ENCODE measurements around the gene ZFYVE19. TPM values are rescaled to one million over a fixed set of nuclear protein-coding genes. Genes with fewer than 3 reads are reported as not detected.
A peak's percentile ranks its signal among the peaks of the same experiment; 100 is the strongest.

Gene ZFYVE19
- total RNA-seq (2014; rRNA removed; shearing (Covaris generic)), result 9.6 and 14.6 TPM in 2 replicates
- 85.6 and 93.3 TPM in 2 replicates for polyA plus RNA-seq (2014; cell fraction: nucleus; rRNA removed)

GRCh38 chr15:40807028-40807887 lies at the start of gene ZFYVE19, which contains the start of gene DNAJC17:
Gene ZFYVE19 (plus strand): TSS chr15:40807089. CDS start chr15:40807590, 501 bp downstream.
Gene DNAJC17 (minus strand): TSS chr15:40807473. CDS start chr15:40807446, 27 bp downstream.
- peak; percentile 97 for DNase-seq (ENCODE audit: extremely low read depth, low read depth)

GRCh38 chr15:40759961-40760360 lies 46.9 kb upstream of the ZFYVE19 start:
- no peak for DNase-seq (ENCODE audit: extremely low read depth, low read depth)

- DNase-seq (ENCODE audit: extremely low read depth, low read depth), result no peak
These were observed 43.7 kb upstream of the ZFYVE19 start for GRCh38 chr15:40762919-40763800.

- DNase-seq (ENCODE audit: extremely low read depth, low read depth), result peak; percentile 46
These were observed 42.9 kb upstream of the ZFYVE19 start, which contains the start of gene GCHFR for GRCh38 chr15:40763801-40764628. Gene GCHFR (plus strand): TSS chr15:40764068. CDS start chr15:40764181, 113 bp downstream.

GRCh38 chr15:40764629-40765103 lies 42.2 kb upstream of the ZFYVE19 start:
- DNase-seq (ENCODE audit: extremely low read depth, low read depth), result no peak

GRCh38 chr15:40766194-40766815 lies 40.6 kb upstream of the ZFYVE19 start:
- no peak for DNase-seq (ENCODE audit: extremely low read depth, low read depth)

- no peak for DNase-seq (ENCODE audit: extremely low read depth, low read depth)
These were observed 39.7 kb upstream of the ZFYVE19 start for GRCh38 chr15:40766906-40767837.

- DNase-seq (ENCODE audit: extremely low read depth, low read depth), result no peak
These were observed 38.9 kb upstream of the ZFYVE19 start for GRCh38 chr15:40767838-40768500.

GRCh38 chr15:40768521-40769273 lies 38.2 kb upstream of the ZFYVE19 start:
- no peak for DNase-seq (ENCODE audit: extremely low read depth, low read depth)

- DNase-seq (ENCODE audit: extremely low read depth, low read depth), result no peak
These were observed 37.4 kb upstream of the ZFYVE19 start, which contains the start of gene C15orf62 for GRCh38 chr15:40769274-40770146. Gene C15orf62 (plus strand): TSS chr15:40769980. CDS start chr15:40770496, 516 bp downstream.

GRCh38 chr15:40770147-40770721 lies 36.7 kb upstream of the ZFYVE19 start:
- DNase-seq (ENCODE audit: extremely low read depth, low read depth), result no peak

- no peak for DNase-seq (ENCODE audit: extremely low read depth, low read depth)
These were observed 35.6 kb upstream of the ZFYVE19 start for GRCh38 chr15:40771242-40771641.

- no peak for DNase-seq (ENCODE audit: extremely low read depth, low read depth)
These were observed 34.9 kb upstream of the ZFYVE19 start for GRCh38 chr15:40772014-40772413.

GRCh38 chr15:40773496-40773895 lies 33.4 kb upstream of the ZFYVE19 start:
- no peak for DNase-seq (ENCODE audit: extremely low read depth, low read depth)

- DNase-seq (ENCODE audit: extremely low read depth, low read depth), result no peak
These were observed 33.0 kb upstream of the ZFYVE19 start for GRCh38 chr15:40773902-40774301.

GRCh38 chr15:40775007-40775406 lies 31.9 kb upstream of the ZFYVE19 start:
- no peak for DNase-seq (ENCODE audit: extremely low read depth, low read depth)
